C4-2B (cell line): ENCODE data around the gene RNF166.
A peak's percentile ranks its signal among the peaks of the same experiment; 100 is the strongest.

Experiments
- H3K27ac ChIP-seq: fragments of 450-650 bp; 2 replicates; pipeline ENCODE4 v1.5.1; 2017
- ZFX ChIP-seq: fragments of 450-650 bp; IDR thresholded peaks from 2 replicates; pipeline ENCODE4 v1.6.1; 2017
- TF ChIP-seq, protein P1 (sequence below): fragments of 450-650 bp; conservative IDR thresholded peaks from 2 replicates; pipeline ENCODE4 v1.5.1; 2017; ENCODE audit warnings: mild to moderate bottlenecking

The RNF166 gene, protein sequence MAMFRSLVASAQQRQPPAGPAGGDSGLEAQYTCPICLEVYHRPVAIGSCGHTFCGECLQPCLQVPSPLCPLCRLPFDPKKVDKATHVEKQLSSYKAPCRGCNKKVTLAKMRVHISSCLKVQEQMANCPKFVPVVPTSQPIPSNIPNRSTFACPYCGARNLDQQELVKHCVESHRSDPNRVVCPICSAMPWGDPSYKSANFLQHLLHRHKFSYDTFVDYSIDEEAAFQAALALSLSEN

DNA sequence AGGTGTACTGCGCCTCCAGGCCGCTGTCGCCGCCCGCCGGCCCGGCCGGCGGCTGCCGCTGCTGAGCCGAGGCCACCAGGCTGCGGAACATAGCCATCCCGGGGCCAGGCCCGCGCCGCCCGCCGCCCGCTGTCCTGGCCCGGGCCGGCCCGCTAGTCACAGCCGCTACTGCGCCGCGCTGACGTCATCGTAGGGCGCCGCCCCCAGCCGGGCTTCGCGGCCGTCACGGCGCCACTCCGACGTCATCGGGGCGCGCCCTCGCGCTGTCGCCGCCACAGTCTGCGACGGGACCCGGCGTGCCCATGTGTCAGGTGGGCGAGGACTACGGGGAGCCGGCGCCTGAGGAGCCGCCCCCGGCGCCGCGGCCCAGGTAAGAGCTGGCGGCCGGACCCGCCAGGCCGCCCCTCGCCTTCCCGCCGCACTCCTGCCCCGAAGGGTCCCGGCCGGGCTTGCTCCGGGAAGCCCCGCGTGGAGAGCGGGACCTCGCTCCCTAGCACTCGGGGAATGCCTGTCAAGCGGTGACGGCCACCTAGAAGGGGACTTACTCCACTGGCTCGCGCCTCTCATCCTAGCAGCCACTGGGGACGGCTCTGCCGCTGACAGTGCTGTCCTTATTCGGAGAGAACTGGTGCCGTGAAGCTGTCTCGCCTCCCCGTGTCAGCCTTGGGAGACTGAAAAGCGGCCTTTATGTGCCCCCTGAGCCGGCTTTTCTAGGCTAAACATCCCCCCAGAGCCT, at the start of gene RNF166, which contains the start of gene CTU2:
Gene RNF166 (minus strand): TSS at position 180 of the 736 bp plus-strand sequence. CDS start 83 bp downstream, at position 97.
Gene CTU2 (plus strand): TSS at position 275 of the 736 bp plus-strand sequence. CDS start 28 bp downstream, at position 303.
- peak within 1 kb of the TSS; percentile 64 for H3K27ac ChIP-seq

DNA sequence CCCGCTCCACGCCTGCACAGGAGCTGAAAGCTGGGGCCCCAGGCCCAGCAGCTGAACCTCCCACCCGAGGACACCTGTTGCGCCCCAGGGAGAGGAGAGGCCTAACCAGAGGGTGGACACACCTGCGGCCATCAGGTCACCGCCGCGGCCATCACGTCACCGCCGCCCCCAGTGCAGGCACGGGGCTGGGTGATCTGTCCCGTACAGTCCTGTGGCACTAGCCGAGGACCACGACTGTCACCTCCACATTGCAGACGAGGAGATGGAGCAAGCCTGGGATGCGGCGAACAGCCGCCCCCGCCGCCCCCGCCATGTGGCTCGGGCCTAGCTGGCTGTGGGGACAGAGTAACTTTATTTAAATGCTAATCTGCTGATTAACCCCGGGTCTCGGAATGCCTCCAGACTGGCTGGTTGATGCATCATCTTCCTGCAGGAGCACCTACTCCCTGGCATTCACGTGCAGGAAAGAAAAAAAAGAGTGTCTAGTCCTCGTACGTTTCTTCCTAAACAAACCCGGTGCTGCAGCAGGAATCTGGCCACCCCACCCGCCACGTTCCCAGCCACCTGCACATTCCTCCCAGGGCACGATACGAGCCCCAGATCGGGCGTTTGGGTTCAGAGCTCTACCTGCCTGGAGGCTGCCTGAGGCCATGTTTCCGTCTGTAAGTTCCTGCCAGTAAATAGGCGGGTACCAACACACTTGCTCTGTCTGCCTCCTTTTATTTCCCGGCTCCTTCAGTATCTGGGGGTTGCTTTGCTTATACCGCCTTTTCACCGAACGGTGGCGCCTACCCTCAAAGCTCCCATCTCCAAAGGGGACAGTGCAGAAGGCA, 48.9 kb upstream of the RNF166 start:
- H3K27ac ChIP-seq = peak overlapping the region; percentile 98
- TF ChIP-seq, protein P1, sequence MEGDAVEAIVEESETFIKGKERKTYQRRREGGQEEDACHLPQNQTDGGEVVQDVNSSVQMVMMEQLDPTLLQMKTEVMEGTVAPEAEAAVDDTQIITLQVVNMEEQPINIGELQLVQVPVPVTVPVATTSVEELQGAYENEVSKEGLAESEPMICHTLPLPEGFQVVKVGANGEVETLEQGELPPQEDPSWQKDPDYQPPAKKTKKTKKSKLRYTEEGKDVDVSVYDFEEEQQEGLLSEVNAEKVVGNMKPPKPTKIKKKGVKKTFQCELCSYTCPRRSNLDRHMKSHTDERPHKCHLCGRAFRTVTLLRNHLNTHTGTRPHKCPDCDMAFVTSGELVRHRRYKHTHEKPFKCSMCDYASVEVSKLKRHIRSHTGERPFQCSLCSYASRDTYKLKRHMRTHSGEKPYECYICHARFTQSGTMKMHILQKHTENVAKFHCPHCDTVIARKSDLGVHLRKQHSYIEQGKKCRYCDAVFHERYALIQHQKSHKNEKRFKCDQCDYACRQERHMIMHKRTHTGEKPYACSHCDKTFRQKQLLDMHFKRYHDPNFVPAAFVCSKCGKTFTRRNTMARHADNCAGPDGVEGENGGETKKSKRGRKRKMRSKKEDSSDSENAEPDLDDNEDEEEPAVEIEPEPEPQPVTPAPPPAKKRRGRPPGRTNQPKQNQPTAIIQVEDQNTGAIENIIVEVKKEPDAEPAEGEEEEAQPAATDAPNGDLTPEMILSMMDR = no peak
- no peak for TF ChIP-seq ZFX

More for the DNA sequence above, at the start of gene RNF166, which contains the start of gene CTU2:
- TF ChIP-seq, protein P1 = no peak
- TF ChIP-seq ZFX = peak; percentile 83; the same call in 1 of the 2 replicates

DNA sequence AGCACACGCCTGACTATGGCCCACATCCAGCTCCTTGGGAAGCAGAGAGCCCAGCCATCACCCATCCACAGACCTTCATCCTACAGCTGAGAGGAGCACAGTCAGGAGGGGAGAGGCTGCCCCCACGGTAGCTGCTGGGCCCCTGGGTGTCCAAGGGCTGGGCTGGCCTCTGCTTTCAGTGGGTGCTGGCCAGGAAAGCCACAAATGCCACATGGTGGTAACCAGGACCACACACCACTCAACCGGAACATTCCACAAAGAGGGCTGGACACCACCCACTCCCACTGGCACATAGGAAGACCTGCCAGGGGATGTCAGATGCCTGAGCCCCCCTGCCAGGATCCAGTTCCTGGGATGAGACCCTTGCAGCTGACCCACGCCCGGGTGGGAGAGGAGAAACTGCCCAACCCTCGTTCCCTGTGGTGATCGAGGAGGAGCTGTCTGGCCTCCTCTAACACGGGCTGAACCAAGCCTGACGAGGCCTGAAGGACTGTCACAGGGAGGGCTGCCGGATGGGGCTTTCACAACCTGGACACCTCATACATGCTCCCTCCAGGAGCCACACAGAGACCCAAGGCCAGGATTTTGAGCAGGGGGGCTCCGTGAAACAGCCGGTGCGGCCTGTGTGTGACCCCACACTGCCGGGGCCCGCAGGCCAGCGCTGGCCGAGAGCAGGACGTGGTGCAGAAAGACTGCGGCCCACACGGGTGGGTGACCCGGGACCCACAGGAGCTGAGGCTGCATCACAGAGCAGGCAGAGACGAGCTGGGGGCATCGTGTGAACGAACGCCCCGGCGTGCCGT, 48.1 kb upstream of the RNF166 start:
- peak overlapping the region; percentile 98 for H3K27ac ChIP-seq
- TF ChIP-seq, protein P1 = no peak
- no peak for TF ChIP-seq ZFX

DNA sequence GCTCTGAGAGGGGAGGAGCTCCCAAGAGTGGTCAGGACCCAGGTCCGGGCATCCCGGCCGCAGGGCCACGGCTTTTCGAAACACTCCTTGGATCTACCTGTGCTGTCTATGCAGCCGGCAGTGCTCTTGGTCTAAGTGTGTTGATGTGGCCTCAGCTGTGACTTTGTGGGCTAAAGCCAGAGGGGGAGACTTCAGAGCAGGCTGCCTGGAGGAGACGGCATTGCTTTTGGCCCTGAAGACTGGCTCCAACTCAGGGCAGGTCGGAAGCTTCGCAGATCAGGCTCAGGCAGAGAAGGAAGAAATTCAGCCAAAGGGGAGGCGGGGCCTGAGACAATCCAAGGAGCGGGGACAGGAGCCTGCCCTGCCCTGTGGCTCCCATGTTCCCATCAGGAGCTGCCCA, 47.4 kb upstream of the RNF166 start:
- peak overlapping the region; percentile 98 for H3K27ac ChIP-seq

DNA sequence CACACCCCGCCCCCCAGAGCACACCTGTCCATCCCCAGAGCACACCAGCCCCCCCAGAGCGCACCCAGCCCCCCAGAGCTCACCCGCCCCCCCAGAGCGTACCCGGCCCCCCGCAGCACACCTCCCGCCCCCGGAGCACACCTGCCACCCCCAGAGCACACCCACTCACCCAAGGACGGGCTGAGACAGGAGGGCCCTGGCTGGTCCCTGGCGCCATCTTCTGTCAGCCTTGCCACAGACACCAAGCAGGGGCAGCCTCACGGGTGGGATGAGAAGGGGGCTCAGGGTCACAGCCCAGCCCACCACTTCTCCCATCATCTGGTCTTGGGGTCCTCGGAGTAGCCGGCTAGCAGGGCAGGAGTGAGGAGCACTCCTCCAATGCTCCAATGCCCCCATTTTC, 47.0 kb upstream of the RNF166 start:
- TF ChIP-seq, protein P1 = no peak
- TF ChIP-seq ZFX = no peak
- peak overlapping the region; percentile 98 for H3K27ac ChIP-seq

More for the DNA sequence above, 47.4 kb upstream of the RNF166 start:
- TF ChIP-seq, protein P1 = no peak
- TF ChIP-seq ZFX = no peak

DNA sequence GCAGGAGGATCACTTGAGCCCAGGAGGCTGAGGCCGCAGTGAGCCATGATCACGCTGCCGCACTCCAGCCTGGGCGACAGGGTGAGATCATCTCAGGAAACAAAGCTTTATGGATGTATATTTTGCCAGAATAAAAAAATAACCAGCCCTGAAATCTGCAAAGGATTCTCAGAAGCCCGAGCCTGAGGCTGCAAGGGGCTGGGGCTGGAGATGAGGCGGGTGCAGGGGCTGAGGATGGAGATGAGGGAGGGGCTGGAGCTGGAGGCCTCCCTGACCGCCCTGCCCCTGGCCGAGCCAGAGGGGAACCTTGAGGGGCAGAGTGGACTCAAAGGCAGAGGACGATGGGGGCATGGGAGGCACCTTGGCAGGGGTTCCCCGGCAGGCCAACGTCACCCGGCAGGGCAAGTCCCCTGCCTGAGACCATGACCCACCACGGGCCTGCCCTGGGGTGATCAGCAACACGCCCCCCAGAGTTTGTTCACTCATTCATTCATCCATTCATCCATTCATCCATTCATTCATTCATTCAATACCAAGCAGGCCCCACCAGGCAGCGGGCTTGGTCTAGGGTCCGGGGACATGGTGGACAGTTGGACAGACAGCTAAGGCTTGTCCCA, 46.3 kb upstream of the RNF166 start:
- TF ChIP-seq, protein P1 = no peak
- TF ChIP-seq ZFX = no peak
- H3K27ac ChIP-seq = peak overlapping the region; percentile 5; the same call in 1 of the 2 replicates
